Spleen (tissue), 7 donors: Measurements from ENCODE around the gene CELF1.

Experiments
- CTCF ChIP-seq, 11 experiments: fragments of 200-600 bp in 7 of 11; fragments of 450-650 bp in 4 of 11; sonication (generic) in 4 of 11; IDR thresholded peaks in 8 of 11; conservative IDR thresholded peaks in 3 of 11; 1 replicate in 7 of 11; 2 replicates in 4 of 11; pipeline versions ENCODE4 v1.4.0 to v1.8.0; 2016 to 2021; ENCODE audit warnings: antibody characterized with exemption in 11 of 11, inconsistent platforms in 4 of 11, mild to moderate bottlenecking in 1 of 11
- POLR2AphosphoS5 ChIP-seq, 3 donors: sonication (generic); formaldehyde crosslinking; IDR thresholded peaks; one replicate each; pipeline ENCODE4 v1.5.1; 2017; ENCODE audit warnings: antibody characterized with exemption in 3 of 3
- donor health status: DM: no; HTN: no; CAD: no; lungs with moderate emphysema.
- donor health status: DM: no; HTN: no; CAD: no.
- donor health status: DM: no; HTN: no; CAD: no.

GRCh38 chr11:47438721-47439120, 114.2 kb downstream of the CELF1 start:
- TF ChIP-seq POLR2AphosphoS5 (IDR thresholded peaks at IDR 0.05) (no peak), CTCF (IDR thresholded peaks at IDR 0.05 in 8 of 11, conservative IDR thresholded peaks at IDR 0.05 in 3 of 11) (no peak)
